DMS53 treated with DMSO at 0.1 percent for 48 hours (cell line): Measurements from ENCODE around the gene MYO1E.
A peak's percentile ranks its signal among the peaks of the same experiment; 100 is the strongest.

Experiments
- DNase-seq: peaks from one replicate; lab custom pipeline; 2025; ENCODE audit not compliant: unreplicated experiment; lab: John Stamatoyannopoulos, UW

MYO1E gene

DNA sequence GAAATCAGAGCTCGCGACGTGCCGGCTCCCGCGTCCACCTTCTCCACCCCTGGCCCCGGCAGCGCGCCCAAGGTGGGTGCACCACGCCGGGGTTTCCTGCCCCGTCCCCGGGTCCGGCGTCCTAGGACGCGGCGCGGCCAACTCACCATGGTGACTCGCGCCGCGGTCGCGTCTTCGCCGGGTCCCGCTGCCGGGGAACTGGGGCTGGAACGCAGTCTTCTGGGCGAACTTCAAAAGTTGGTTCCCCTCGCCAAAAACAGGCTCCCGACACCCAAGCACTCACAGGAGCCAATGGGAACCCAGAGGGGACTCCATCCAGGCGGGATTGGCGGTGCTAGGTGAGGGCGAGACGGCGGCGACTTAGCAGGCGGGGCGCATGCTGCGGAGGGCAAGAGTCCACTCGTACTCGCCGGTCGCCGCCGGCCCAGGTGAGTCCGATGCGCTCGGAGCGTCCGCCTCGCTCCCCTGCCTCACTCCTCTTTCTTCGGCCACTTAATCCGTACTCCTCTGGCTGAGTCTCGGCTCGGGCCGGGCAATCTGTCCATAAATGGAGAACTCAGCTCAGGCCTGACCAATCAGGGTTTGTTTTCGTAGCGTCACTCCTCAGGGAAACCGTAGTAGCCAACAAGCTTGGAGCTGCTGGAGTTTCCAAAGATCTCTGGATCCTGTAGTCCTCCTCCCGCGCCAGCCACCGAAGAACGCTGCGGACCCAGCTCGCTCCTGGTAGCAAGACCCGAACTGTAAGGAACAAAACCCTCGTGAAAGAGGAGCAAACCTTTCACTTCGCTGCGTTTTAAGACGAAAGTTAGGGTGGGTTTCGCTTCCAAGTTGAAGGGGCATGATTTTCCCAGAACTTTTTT lies at the start of gene MYO1E:
Gene MYO1E, minus strand, starts transcription at position 520 of the 860 bp plus-strand sequence. Its CDS starts 371 bp downstream, at position 149.
- DNase-seq: peak; percentile 81

DNA sequence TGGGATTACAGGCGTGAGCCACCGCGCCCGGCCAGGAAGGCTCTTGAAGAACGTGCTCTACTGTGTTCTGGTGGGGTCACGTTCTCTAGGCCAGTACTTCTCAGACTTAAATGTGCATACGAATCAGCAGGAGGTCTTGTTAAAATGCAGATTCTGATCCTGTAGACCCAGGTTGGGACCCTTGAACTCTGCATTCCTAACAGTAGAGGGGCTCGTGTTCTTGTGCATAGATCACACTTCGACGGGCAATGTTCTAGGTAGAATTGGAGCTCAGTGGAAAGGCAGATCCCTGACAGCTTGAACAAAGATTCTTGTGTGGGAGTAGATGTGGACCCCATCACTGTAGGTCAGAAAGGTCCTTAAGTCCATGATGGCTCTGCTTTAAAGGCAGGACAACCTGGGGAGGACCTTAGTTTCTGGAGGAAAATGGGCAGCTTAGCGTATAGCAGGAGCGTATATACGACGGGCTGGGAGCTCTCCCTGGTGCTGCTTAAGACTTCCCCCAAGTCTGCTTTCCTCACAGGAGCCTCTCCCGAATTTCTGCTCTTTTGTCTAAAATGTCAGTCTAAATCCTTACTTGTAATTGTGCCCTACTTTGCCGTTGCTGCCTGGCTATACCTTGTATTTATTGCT lies 48.4 kb upstream of the MYO1E start:
- no peak for DNase-seq

DNA sequence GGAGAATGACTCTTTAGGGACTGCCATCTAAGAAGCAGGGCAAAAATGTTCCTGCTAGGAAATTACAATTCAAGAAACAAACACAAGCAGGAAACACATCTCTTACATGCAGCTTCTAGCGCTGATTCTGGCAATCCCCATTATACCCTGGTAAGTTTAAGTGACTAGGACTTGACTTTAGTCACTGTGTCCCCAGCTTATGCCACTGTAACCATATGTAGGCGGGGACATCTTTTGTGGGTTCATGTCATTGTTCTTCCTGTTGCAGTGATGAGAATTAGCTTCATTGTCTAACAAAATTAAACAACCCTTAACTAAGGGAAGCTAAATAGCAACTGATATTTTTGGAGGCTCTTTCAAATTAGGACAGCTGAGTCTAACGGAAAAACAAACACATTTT lies 47.4 kb upstream of the MYO1E start:
- no peak for DNase-seq

DNA sequence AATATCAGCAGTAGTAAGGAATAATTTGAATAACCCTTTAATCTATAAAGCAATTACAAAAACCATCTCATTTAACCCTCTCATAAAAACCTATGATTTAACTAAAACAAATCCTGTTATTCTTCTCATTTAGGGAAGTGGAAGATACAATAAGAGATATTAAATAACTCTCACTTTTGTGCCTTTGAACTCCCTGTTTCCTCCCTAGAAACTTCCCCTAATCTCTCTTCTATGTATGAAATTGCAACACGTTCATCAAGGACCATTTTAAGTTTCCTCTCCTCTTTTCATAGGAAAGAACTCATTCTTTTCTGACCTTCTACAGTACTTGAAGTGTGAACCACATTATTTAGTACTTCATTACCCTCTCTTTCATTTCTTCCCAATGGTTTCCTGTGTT lies 46.5 kb upstream of the MYO1E start:
- no peak for DNase-seq

DNA sequence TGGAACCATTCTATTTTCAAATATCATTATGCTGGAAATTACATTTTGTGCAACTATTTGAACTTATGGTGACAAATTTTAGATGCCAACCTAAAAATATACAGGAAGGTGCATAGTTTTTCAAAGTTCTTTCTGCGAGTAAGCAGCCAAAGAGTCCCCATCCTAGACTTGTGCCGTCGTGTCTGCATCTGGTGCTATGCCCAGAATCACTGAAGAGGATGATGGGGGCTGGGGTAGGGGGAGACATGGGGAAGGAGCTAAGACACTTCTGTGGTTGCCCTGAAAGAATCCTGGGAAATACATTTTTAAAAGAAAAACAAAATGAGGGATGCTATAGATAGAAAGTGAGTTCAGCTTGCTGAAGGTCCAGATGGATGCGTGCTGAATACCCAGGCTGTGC lies 44.1 kb upstream of the MYO1E start:
- no peak for DNase-seq

DNA sequence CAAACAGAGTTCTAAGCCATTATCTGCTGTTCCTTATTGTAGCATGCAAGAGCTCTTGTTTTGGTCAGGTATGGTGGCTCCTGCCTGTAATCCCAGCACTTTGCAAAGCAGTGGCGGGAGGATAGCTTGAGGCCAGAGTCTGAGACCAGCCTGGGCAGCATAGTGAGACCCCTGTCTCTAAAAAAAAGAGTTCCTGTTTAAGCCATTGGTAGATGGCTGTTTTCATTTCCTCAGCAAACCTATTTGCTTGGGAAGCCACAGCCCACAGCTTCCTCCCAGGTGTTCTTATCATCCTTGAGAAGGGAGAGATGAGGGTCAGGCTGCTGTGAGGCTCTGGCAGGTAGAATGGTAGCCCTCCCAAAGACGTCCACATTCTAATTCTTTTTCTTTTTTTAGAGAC lies 40.9 kb upstream of the MYO1E start:
- no peak for DNase-seq

DNA sequence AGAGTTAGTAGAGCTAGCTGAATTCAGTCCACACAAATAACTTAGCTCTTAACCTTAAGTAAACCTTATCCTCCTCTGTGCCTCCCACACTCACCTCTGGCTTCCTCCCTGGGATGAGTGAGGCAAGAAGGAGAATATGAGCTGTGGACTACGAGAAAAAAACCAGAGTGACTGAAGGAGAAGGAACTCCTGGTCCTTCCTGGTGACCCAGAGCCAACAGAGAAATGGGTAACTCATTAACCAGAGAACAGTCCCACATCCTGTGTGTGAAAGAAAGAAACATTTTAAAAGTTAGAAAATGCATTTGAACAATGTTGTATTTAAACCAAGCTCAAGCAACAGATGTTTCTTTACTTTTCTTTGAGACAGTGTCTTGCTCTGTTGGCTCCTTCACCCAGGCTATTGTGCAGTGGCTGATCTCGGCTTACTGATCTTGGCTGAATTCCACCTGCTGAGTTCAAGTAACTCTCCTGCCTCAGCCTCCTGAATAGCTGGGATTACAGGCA lies 37.8 kb upstream of the MYO1E start:
- peak; percentile 34 for DNase-seq

DNA sequence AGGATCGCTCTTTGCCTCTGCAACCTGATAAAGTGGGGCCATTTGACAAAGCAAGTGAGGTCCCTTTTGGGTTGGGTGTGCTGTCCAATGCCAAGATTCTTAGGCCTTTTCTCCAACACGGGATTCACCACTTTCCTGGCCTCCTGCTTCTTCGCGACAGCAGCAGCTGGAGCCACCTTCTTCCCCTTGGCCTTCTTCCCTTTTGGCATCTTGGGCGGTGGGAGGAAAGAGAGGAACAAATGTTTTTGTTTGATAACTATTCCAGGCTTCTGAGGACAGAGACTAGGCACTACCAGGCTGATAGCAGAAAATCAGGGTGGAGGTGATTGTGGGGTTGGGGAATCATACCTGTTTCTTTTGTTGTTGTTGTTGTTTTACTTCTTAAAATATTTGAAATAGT lies 35.3 kb upstream of the MYO1E start:
- DNase-seq: no peak

DNA sequence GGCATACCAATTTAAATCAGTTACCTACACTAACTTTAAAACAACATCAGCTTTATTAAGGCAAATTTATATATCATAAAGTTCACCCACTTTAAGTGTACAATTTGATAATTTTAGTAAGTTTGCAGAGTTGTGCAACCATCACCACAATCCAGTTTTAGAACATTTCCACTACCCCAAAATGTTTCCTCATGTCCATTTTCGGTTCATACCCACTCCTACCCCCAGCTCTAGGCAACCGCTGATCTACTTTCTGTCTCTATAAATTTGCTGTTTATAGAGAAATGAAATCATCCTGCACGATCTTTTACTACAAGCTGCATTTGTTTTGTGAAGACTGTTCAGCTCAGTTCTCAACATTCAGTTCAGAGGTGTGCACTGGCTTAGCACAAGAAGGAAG lies 33.8 kb upstream of the MYO1E start:
- DNase-seq: no peak

DNA sequence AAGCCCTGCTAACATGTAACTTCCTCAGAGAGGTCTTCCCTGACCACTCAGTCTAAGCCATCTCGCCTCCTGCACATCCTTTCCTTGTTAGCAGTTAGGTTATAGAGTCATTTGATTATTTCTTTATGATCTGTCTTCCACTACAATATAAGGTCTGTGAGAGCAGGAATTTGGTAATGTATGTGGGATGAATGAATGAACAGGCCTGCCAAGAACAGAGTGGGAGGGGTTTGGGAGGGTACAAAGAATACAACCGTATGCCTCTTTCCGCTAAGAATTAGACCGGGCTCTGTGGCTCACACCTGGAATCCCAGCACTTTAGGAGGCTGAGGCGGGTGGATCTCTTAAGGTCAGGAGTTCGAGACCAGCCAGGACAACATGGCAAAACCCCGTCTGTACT lies 32.4 kb upstream of the MYO1E start:
- DNase-seq: no peak

DNA sequence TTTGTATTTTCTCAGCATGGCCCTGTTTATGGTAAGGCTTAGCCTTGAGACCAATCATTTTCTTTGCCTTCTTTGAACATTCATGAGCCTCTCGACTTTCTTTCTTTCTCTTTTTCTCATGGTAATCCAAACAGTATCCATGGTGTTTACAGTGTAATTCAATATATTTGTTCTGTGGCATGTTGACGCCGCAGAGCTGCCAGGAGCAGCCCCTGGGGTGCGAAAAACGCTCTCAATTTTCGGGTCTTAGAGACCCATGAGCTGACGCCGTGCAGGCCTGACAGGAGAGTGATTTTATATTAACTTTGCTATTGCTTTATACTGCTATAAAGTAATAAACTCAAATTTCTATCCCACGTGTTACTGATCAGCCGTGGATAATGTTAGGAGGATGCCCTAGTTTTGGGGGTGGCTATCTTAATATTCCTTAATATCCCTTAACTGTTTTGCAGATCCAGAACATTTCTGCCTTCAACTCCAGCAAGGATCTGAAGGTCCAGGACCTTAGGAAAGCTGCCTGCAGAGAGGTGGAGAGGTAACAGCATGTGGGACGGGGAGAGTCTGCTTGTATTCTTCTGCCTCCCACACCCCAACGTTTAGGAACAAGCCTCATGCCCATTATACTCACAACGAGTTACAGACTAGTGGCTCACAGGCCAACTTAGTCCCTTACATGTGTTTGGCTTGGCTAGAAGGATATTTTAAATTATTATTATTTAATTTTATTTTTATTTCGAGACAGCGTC lies 29.3 kb upstream of the MYO1E start:
- peak; percentile 61 for DNase-seq

DNA sequence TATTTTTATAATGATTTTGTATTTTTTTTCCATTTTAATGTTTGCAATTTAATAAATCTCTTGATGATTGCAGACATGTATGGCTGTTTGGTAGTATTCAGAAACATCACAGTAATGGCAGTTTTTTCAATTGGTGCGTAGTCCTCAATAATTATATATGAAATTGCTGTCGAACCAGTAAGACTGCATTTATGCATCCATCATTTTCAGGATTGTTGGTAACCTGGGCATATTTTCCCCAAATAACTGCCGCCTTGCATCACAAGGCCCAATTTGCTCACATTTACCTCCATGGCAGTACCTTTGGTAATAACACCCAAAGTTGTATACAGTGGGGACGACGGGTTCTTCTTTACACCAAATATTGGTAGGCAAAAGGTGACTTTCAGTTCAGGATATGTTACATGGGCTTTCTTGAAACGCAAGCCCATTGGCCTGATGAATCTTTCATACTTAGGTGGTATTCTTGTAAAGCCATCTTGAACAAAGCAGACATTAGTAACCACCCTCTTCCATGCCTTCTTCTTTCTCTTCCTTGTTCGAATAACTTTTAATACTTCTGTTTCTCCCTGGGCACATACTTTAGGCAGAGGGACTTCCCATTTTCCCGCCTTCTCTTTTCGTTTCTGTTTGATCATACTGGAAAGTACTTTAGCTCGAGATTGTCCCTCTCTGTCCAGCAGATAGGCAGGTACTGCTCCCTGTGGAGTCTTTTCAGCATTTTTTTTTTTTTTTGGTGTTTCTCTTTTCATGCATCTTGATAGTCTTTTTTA lies 28.6 kb upstream of the MYO1E start:
- peak; percentile 9 for DNase-seq

DNA sequence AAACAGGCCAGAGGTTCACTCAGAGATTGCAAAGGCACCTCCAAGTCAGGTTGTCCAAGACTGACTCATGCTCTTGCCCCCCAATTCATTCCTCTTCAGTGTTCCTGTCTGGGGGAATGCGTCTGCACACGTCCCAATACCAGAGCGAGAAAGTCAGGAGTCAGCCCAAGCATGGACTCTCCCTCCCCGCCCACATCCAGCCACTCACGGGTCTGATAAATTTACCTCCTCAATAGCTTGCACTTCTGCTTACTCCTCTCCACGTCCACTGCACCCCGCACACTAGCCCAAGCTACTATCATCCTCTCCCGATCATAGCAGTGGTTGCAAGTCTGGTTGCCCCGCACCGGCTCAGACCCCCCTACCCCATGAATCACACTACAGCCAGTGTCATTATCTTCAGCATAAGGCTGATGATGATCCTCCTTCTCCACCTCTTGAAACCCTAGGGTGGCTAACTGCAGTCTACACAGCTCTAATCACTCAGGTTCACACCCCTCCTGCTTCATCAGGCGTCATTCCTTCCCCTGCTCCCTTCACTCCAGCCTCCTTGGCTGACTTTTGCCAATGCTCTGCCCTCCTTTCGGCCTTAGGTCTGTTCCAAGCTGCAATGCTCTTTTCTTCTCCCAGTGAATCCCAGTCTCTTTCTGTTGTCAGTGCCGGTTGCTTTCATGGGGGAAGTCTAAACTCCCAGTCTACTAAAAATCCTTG lies 27.6 kb upstream of the MYO1E start:
- no peak for DNase-seq

DNA sequence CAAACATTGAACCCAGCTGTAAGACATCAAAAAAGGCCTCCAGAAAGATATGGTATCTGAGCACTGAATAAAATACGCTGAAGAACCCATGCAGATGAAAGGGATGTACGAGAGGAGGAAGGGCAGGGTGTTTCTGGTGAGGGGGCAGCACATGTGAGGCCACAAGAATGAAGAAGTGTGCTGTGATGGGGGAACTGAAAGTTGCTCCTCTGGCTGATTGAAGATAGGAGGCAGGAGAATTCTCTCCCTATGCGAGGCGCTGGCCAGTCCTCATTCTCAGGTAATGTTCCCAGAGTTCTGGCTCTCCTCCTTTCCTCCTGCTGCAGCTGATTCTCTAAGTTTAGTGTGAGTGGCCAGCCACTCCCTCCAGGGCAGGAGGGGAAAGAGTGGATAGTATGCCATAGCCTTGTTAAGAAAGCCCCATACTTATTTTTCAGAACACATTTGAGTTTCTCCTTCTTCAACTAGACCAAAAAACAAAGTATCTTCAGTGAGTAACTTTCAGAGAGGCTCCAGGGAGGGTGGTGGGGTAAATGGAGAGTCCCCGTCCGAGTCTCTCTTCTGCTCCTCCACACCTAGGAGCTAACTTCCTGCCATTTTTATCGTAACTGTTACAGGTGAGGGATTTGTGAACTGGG lies 26.9 kb upstream of the MYO1E start:
- DNase-seq: no peak

DNA sequence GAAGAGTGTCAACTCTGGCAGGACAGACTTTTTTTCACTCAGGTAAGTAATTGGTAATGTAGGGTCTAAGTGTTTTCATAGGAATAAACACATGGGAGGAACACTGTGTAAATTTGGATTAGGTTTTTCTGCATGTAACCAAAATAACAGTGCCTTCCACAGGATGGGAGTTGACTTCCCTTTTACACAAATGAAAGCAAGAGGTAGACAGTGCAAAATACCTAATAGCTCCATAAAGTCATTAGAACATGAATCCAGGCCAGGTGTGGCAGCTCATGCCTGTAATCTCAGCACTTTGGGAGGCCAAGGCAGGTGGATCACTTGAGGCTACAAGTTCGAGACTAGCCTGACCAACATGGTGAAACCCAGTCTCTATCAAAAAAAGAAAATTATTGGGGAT lies 25.5 kb upstream of the MYO1E start:
- no peak for DNase-seq

DNA sequence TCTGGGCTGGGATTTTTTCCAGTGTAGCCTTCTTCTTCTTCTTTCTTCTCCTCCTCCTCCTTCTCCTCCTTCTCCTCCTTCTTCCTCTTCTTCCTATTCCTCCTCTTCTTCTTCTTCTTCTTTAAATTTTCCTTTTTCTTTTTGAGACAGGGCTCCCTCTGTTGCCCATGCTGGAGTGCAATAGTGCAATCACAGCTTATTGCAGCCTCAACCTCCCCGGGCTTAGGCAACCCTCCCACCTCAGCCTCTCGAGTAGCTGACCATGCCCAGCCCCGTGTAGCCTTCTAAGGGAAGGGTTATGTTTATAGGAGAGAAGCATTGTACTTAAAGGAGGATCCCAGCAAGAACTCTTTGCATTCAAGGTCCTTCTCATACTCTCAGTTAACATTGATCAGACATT lies 24.0 kb upstream of the MYO1E start:
- no peak for DNase-seq

DNA sequence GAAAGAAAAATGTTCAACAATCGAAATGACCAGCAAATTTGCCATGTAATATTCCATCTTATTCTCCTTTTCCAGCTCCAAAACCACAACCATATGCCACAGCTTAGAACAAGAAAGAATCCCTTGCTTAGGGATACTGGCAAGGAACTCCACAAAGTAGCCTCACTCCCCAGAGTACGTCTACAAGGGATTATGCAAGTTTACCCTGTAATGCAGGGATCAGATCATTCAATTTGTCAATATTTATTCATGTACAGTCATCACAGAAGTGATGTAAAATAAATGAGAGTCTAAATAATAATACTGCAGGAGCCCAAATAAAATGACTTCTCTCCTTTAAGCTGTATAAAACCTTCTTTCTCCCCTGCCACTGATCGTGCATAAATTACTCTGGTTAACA lies 23.5 kb upstream of the MYO1E start:
- DNase-seq: peak; percentile 17

DNA sequence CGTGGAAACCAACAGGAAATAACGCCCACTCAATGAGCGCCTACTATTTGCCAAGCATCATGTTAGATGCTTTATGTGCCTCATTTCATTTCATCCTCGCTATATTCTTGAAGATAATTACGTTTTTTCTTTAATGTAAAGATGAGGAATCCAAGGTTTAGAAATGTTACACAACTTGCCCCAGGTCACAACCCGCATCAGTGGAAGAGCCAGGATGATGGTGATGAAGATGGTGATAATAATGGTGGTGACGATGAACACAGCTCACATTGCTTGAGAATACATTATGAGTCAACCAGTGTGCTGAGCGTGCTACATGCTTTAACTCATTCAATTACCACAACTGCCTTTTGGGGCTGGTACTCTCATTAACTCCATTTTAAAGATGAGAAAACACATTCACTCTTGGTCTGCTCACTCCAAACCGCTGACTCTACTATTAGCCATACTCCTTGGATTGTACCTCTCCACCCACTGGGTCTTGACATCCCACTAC lies 21.5 kb upstream of the MYO1E start:
- DNase-seq: no peak

DNA sequence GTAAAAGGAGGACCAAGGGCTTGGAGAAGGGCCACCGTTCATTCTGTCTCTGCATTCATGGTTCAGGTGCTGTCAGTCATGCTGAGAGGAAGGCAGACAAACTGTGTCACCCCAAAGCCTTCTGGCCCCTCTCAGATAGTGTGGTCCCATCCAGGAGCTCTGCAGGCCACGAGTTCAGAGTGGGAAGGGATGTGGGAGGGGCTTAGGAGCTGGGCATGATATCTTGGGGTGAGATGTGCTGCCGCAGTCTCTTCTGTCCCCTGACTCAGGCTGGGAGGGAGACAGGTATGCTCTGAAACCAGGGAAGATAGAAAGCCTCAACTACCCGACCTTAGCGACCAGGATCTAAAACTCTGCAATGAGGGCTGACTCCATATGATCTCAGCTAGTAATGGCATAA lies 19.6 kb upstream of the MYO1E start:
- DNase-seq: no peak

DNA sequence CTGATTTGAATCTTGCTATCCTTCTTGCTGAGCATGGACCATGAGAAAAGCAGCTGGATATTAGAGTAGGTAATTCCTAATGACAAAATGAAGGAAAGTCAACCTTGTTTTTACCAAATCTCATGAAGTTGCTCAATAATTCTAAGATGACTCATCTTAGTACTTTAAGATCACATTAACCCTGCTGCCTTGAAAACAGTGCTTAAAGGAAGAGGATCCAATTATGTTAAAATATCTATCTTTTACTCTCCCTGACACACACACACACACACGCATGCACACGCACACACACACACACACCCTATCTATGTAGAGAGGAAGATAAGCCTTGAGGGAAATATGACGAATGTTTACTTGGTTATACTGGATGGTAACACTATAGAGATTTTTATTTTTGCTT lies 16.0 kb upstream of the MYO1E start:
- DNase-seq: no peak
